GM18870 (cell line): ENCODE measurements around the gene KCNN4.
"Not testable (repeated sequence)": the region's sequence is repeated elsewhere in the genome, so short reads cannot be mapped to it uniquely, and the experiment has no call there.

Source experiments
- ATAC-seq: cut with Tn5 transposase; IDR thresholded peaks from one replicate; pipeline ENCODE4 v1.9.1; 2021; ENCODE audit warnings: moderate library complexity; ENCODE audit not compliant: unreplicated experiment

Gene KCNN4

DNA sequence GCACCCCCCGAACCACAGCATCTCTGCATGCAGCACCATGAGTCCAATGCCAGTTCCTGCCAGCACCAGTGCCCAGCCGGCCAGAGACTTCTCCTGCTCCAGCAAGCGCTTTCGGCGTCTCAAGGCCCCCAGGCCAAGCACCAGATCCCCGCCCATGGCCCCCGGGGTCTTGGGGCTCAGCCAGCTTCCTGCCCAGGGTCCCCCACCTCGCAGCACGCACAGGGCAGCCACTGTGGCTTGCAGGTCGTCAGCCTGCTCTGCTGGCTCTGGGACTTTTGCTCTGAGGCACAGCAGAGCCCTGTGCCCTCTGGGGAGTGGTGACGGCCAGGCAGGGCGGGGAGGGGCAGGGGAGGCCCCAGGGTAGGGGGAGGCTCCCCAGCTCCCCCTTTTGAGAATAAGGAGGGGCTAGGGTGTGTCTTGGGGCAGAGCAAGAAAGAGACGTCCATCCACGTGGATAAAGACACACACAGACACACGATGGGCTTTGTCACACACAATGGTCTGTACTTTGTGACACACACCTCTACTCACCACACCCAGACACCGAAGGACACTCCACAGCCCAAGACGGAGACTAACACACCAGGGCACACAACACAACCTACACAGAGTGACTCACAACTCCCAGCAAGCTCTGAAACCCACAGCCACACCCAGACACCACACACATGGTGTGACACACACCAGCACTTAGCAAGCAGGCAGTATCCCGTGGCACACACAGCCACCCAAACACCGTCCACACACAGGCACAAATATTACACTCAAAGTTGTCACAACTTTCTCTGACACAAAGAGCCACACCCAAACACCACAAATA, at the start of gene KCNN4:
TSS of gene KCNN4 (minus strand) at position 268 of the 820 bp plus-strand sequence. CDS start at position 156, 112 bp downstream.
- no peak for ATAC-seq

GRCh38 chr19:43826787-43827754, 46.3 kb upstream of the KCNN4 start, which contains the start of gene ZNF283:
TSS of gene ZNF283 (plus strand) at chr19:43827321. CDS start at chr19:43833505, 6,184 bp downstream.
- ATAC-seq: no peak

DNA sequence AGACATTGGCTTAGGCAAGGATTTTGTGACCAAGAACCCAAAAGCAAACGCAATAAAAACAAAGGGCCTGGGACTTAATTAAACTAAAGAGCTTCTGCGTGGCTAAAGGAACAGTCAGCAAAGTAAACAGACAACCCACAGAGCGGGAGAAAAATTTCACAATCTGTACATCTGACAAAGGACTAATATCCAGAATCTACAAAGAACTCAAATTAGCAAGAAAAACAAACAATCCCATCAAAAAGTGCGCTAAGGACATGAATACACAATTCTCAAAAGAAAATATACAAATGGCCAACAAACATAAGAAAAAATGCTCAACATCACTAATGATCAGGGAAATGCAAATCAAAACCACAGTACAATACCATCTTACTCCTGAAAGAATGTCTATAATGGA, 43.8 kb upstream of the KCNN4 start:
- not testable (repeated sequence) for ATAC-seq

DNA sequence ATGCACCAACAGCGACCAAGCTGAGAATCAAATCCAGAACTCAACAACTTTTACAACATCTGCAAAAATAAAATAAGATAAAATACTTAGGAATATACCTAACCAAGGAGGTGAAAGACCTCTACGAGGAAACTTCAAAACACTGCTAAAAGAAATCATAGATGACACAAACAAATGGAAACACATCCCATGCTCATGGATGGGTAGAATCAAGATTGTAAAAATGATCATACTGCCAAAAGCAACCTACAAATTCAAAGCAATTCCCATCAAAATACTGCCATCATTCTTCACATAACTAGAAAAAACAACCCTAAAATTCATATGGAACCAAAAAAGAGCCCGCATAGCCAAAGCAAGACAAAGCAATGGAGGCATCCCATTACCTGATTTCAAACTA, 43.1 kb upstream of the KCNN4 start:
- not testable (repeated sequence) for ATAC-seq

- ATAC-seq: no peak
Measured at GRCh38 chr19:43820884-43821215, 40.1 kb upstream of the KCNN4 start.

GRCh38 chr19:43820098-43820883, 39.5 kb upstream of the KCNN4 start:
- no peak for ATAC-seq

DNA sequence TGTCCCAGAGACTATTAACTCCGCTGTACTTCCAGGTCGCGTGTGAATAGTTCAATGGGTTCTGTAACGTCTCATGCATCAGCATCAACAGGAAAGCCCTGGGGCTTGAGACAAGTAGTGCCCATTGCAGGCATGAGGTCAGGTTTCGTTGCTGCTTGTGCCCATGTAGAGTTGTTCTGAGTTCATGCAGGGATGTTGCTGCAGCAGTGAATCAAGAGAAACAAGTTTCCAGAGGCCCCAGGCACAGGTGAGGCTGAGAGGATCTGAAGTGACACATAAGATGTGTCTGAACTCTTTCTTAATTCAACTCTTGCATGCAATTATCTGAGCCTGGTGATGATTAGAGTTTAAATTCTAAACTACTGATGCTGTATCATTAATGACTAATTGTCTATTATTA, 37.7 kb upstream of the KCNN4 start:
- ATAC-seq: no peak

- not testable (repeated sequence) for ATAC-seq
Measured at GRCh38 chr19:43817454-43817853, 36.7 kb upstream of the KCNN4 start.

DNA sequence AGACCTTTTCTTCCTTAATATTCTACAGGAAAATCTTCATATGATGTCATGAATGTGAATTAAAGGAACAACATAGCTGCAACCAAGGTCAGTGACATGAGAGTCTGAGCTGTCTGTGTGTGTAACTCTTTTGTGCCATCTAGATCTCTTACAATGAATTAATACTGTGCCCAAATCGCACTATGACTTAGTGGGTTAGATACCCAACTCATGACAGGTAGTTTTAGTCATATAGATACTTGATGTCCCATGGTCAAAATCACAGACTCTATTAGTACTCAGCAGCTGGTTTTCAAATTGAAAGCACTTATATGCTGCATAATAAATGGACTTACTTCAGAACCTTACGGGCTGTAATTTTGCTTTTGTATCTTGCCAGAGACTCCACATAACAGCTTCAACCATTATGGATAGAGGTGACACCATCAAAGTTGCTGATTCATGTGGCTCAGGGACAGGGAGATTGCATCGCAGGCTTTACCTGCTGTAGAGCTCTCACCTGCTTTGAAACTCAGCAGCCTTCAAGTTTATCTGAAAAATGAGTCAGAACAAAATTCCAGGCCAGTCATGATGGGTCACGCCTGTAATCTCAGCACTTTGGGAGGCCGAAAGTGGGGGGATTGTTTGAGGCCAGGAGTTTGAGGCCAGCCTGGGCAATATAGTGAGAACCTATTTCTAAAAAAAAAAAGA, 34.0 kb upstream of the KCNN4 start:
- no peak for ATAC-seq

- ATAC-seq: no peak
Measured at GRCh38 chr19:43812688-43813087, 31.9 kb upstream of the KCNN4 start.

GRCh38 chr19:43812259-43812658, 31.5 kb upstream of the KCNN4 start:
- ATAC-seq: no peak

- ATAC-seq: no peak
Measured at GRCh38 chr19:43811837-43812236, 31.1 kb upstream of the KCNN4 start.

GRCh38 chr19:43809762-43810696, 29.3 kb upstream of the KCNN4 start:
- ATAC-seq: no peak

DNA sequence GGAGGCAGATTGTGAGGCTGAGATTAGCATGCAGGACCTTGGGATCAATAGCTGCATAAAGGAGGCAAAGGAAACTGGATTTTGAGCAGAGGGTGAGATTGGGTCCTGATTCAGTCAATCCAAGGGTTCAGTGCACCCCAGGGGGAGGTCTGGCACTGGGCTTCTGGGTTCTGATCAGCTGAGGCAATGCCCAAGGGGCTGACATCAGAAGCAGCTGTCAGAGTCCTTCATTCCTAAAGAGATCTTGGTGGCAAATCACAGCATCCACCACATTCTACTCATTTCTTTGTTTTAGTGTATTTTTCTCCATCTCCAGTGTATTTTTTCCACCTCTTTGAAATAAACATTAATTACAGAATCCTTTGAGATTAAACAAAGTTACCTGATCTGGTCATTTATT, 26.9 kb upstream of the KCNN4 start:
- no peak for ATAC-seq

DNA sequence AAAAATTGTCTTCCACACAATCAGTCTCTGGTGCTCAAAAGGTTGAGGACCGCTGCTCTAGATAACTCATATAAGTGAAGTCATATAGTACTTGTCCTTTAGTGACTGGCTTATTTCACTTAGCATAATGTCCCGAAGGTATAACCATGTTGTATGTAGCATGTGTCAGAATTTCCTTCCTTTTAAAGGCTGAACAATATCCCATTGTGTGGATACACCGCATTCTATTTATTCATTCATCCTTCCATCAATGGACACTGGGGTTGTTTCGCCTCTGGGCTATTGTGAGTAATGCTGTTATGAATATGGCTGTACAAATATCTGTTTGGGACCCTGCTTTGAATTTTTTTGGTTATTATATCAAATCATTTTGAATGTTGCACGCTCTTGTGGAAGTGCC, 26.1 kb upstream of the KCNN4 start:
- no peak for ATAC-seq

- ATAC-seq: not testable (repeated sequence)
Measured at GRCh38 chr19:43806401-43806800, 25.6 kb upstream of the KCNN4 start.

GRCh38 chr19:43804432-43804831, 23.7 kb upstream of the KCNN4 start:
- no peak for ATAC-seq

DNA sequence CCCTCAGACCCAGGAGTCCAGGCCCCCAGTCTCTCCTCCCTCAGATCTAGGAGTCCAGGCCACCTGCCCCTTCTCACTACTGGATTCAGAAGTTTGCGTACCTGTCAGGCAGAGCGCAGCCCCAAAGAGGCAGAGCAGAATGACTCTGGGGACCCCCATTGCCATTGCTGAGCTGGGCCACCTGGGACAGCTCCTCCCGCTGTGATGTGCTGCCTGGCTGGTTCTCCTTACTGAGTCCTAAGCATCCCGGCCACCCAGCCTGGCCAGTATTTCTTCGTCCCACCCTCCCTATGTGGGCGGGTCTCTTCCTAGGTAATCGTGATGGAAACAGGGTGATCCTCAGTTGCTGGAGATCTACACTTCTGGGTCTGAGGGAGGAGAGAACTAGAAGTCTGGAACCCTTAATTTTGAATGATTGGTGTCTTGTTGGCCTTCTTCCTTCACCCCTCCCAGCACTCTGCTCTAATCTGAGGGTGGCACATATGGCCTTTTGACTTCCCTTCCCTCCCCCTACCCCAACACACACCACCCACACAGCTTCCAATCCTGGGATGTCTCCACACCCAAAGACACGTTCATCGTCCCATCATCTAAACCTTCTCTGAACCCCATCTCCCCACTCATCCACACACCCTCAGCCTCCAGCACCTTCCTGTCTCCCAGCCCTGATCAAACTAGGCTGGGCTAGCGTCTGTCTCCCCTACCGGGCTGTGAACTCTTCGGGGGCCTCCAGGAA, 21.6 kb upstream of the KCNN4 start, which contains the start of gene LYPD5:
TSS of gene LYPD5 (minus strand) at position 232 of the 736 bp plus-strand sequence. CDS start at position 165, 67 bp downstream.
- ATAC-seq: no peak
